Measurements from ENCODE around the gene HTRA3. TPM values are rescaled to one million over a fixed set of nuclear protein-coding genes. Genes with fewer than 3 reads are reported as not detected.

Gene HTRA3
- total RNA-seq, 4 donors from 2014 or later: 3.3 to 22.5 (median 10.3) TPM

DNA sequence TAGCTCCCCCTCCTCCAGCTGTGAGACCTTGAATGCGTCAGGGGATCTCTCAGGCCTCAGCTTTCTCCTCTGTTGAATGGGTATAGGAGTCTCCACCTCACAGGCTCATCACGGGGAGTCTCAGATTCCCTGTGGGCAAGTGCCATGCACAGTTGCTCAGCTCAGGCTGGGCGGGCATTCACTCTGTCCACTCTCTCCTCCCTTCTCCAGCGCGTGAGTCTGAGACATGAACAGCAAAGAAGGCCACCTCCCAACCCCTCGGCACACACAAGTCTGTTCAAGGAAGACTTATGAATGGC lies 60.0 kb downstream of the HTRA3 start:
- no peaks in the 10 kb centered on the region for H3K27me3 ChIP-seq
- TF ChIP-seq EP300 (IDR thresholded peaks at IDR 0.05) (no peak), POLR2A (IDR thresholded peaks at IDR 0.05) (no peak), POLR2AphosphoS5 (IDR thresholded peaks at IDR 0.05) (no peak)
- TF ChIP-seq, protein P1, sequence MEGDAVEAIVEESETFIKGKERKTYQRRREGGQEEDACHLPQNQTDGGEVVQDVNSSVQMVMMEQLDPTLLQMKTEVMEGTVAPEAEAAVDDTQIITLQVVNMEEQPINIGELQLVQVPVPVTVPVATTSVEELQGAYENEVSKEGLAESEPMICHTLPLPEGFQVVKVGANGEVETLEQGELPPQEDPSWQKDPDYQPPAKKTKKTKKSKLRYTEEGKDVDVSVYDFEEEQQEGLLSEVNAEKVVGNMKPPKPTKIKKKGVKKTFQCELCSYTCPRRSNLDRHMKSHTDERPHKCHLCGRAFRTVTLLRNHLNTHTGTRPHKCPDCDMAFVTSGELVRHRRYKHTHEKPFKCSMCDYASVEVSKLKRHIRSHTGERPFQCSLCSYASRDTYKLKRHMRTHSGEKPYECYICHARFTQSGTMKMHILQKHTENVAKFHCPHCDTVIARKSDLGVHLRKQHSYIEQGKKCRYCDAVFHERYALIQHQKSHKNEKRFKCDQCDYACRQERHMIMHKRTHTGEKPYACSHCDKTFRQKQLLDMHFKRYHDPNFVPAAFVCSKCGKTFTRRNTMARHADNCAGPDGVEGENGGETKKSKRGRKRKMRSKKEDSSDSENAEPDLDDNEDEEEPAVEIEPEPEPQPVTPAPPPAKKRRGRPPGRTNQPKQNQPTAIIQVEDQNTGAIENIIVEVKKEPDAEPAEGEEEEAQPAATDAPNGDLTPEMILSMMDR (IDR thresholded peaks at IDR 0.05): no peak
- 81% methylated on average over 6 of the region's 6 CpGs for WGBS

DNA sequence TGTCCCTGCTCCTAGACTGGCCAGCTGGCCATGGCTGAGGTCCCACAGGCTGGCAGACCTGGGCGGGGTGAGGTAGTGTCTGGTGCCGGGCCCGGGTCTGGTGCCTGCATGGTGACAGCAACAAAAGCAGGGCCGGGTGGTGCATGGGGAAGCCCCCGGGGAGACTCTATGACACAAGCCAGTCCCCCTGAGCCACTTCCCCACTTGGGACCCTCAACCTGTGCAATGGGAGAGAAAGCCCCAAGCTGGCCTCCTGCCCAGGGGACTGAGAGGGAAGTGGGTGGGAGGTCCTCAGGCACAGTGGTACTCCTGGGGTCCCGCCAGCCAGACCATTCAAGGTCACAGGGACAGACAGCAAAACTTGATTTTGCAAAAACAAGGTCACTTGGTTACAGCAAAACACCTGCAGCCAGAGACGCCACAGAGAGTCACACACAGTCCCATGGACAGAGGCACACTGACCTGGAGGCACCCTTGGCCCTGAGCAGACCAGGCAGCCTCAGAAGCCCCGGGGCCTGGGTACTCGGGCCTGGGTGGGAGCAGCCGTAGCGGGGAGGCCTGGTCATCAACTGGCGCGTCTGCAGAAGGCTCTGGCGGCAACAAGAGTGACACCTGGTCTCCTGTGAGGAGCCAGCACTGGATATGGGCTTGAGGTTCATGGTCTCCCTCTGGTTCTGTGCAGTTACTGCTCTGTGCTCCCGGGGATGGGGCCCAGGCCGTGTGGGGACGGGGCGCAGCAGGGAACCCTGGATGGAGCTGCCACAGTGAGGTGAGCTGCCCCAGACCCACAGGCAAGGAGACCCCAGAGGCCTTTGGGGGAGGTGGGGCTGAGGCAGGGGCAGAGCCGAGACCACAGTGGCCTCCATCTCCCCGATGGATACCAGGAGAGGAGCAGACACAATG lies 60.6 kb downstream of the HTRA3 start:
- Histone ChIP-seq H3K9me3 (no peaks in the 10 kb centered on the region), H3K4me3 (no peak overlapping the region), H3K36me3 (no peaks in the 10 kb centered on the region), H3K27me3 (no peaks in the 10 kb centered on the region), H3K27ac (no peak overlapping the region), H3K4me1 (peaks cover 3% of the 10 kb centered on the region)
- peak; percentile 59 to 78 for DNase-seq (ENCODE audit: low spot score in 2 of 2)
- TF ChIP-seq EP300 (IDR thresholded peaks at IDR 0.05) (no peak), POLR2A (IDR thresholded peaks at IDR 0.05) (no peak), POLR2AphosphoS5 (IDR thresholded peaks at IDR 0.05) (no peak)
- TF ChIP-seq, protein P1 (IDR thresholded peaks at IDR 0.05): no peak
- WGBS: 98% methylated on average over 4 of the region's 20 CpGs

More for the DNA sequence above, 60.0 kb downstream of the HTRA3 start:
- no peaks in the 10 kb centered on the region for H3K9me3 ChIP-seq
- DNase-seq (ENCODE audit: low spot score in 2 of 2): peak; percentile 49 to 69
- H3K4me1 ChIP-seq: peaks cover 3% of the 10 kb centered on the region
- no peaks in the 10 kb centered on the region for H3K36me3 ChIP-seq
- H3K4me3 ChIP-seq: no peak overlapping the region
- no peak overlapping the region for H3K27ac ChIP-seq

- no peaks in the 10 kb centered on the region for H3K27me3 ChIP-seq
- no peak overlapping the region for H3K4me3 ChIP-seq
- no peak overlapping the region for H3K27ac ChIP-seq
- peak; percentile 65 to 85 for DNase-seq (ENCODE audit: low spot score in 2 of 2)
- no peaks in the 10 kb centered on the region for H3K9me3 ChIP-seq
- H3K4me1 ChIP-seq: peaks cover 3% of the 10 kb centered on the region
- H3K36me3 ChIP-seq: no peaks in the 10 kb centered on the region
- WGBS: 80% methylated on average over 1 of the region's 15 CpGs
- TF ChIP-seq, protein P1 (IDR thresholded peaks at IDR 0.05): no peak
- TF ChIP-seq POLR2A (IDR thresholded peaks at IDR 0.05) (no peak), POLR2AphosphoS5 (IDR thresholded peaks at IDR 0.05) (no peak), EP300 (IDR thresholded peaks at IDR 0.05) (no peak)
These were observed 61.4 kb downstream of the HTRA3 start for GRCh38 chr4:8330821-8331574.

DNA sequence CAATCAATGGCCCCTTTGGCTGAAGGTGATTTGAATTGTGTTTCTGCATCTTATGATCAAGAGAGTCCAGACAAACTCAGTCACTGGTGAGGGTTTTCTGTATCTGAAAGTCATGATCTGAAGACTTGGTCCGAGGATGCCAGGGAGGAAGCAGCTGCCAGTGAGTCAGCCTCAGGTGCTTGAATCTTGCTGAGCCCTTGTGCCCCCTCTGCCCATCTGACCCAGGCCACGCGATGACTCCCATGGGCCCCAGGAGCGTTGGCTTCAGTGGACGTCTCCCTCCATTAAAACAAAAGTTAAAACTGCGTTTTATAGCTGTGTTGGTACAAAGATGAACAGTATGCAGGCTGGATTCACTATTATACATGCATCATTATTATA lies 62.0 kb downstream of the HTRA3 start:
- 76% methylated on average over 6 of the region's 6 CpGs for WGBS
- Histone ChIP-seq H3K4me3 (no peak overlapping the region), H3K9me3 (no peaks in the 10 kb centered on the region), H3K27me3 (no peaks in the 10 kb centered on the region), H3K4me1 (peaks cover 3% of the 10 kb centered on the region), H3K27ac (no peak overlapping the region), H3K36me3 (no peaks in the 10 kb centered on the region)
- DNase-seq (ENCODE audit: low spot score in 2 of 2): peak; percentile 35 to 44
- TF ChIP-seq POLR2AphosphoS5 (IDR thresholded peaks at IDR 0.05): no peak
- TF ChIP-seq, protein P1 (IDR thresholded peaks at IDR 0.05): no peak
- TF ChIP-seq EP300 (IDR thresholded peaks at IDR 0.05): no peak

Data from suprapubic skin (tissue), 4 donors.